Activated CD4-positive, alpha-beta T cell treated with anti-CD3 and anti-CD28 coated beads, Interleukin-2, amount 10 ng/mL, durations not matched to agents 24 days and 14 days (primary cell): ENCODE measurements around the gene MLXIP. TPM values are rescaled to one million over a fixed set of nuclear protein-coding genes. Genes with fewer than 3 reads are reported as not detected.
"Not testable (repeated sequence)": the region's sequence is repeated elsewhere in the genome, so short reads cannot be mapped to it uniquely, and the experiment has no call there.

ENCODE experiments used
- DNase-seq: peaks from one replicate; pipeline ENCODE4 v3.0.0; 2022
- H3K27ac Mint-ChIP-seq: one replicate; pipeline ENCODE4 v1.8.0; 2022; ENCODE audit warnings: mild to moderate bottlenecking, mixed read lengths
- H3K27me3 Mint-ChIP-seq: one replicate; pipeline ENCODE4 v1.8.0; 2022; ENCODE audit warnings: mixed read lengths
- H3K36me3 Mint-ChIP-seq: one replicate; pipeline ENCODE4 v1.8.0; 2022; ENCODE audit warnings: low read depth, mild to moderate bottlenecking, mixed read lengths
- H3K4me1 Mint-ChIP-seq: one replicate; pipeline ENCODE4 v1.8.0; 2021; ENCODE audit warnings: mixed read lengths
- H3K4me3 Mint-ChIP-seq: one replicate; pipeline ENCODE4 v1.8.0; 2022; ENCODE audit warnings: mild to moderate bottlenecking, moderate library complexity, mixed read lengths
- H3K9me3 Mint-ChIP-seq: one replicate; pipeline ENCODE4 v1.8.0; 2021; ENCODE audit warnings: mixed read lengths
- intact Hi-C: fragments of 100-400 bp; cut with micrococcal nuclease; formaldehyde crosslinking; loops from one replicate; pipeline ENCODE4 v1.15.1; 2023
- total RNA-seq: library from RNA; stranded (reverse); gene quantifications from 2 replicates; pipeline ENCODE4 v1.2.3, GENCODE V29; 2022

The MLXIP gene
- total RNA-seq, 1 donor from 2014 or later: 47.6 TPM

DNA sequence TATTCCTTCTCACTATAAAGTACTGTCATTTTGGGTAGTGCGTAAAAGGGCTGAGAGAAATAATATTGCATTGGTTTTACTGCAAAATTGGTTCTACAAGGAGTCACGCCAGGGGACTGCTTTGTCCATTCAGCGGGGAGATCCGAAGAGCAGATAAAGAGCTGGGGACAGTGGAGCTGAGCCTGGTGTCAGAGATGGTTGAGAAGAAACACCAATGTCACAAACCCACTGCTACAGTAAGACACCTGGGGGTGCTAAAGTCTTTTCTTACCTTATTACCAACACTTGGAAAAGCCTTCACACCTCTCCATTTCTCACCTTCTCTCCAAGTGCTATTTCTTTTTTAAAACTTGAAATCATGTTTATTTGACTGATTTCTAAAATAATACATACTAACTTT lies 81.3 kb downstream of the MLXIP start:
- DNase-seq: no peak
- Mint-ChIP-seq H3K4me1 (peaks cover 6% of the 10 kb centered on the region), H3K27me3 (peaks cover 2% of the 10 kb centered on the region), H3K9me3 (no peaks in the 10 kb centered on the region), H3K4me3 (no peak overlapping the region), H3K36me3 (no peaks in the 10 kb centered on the region), H3K27ac (no peak overlapping the region)
- intact Hi-C loops: loop anchor here (1.0 kb wide), 1 partner anchor 31 kb away; no protein-coding TSS in a partner anchor

- Mint-ChIP-seq H3K4me1 (peaks cover 6% of the 10 kb centered on the region), H3K4me3 (no peak overlapping the region), H3K27ac (no peak overlapping the region), H3K9me3 (no peaks in the 10 kb centered on the region), H3K27me3 (peaks cover 2% of the 10 kb centered on the region), H3K36me3 (no peaks in the 10 kb centered on the region)
- intact Hi-C loops: loop anchor here (1.0 kb wide), 1 partner anchor 31 kb away; no protein-coding TSS in a partner anchor
- no peak for DNase-seq
Observed at GRCh38 chr12:122160761-122161160, 82.2 kb downstream of the MLXIP start.

- Mint-ChIP-seq H3K27me3 (peaks cover 2% of the 10 kb centered on the region), H3K9me3 (no peaks in the 10 kb centered on the region), H3K4me3 (no peak overlapping the region), H3K27ac (no peak overlapping the region), H3K4me1 (peaks cover 7% of the 10 kb centered on the region), H3K36me3 (no peaks in the 10 kb centered on the region)
- intact Hi-C loops: no loop called here
- no peak for DNase-seq
Observed at GRCh38 chr12:122161682-122162081, 83.1 kb downstream of the MLXIP start.

- intact Hi-C loops: no loop called here
- Mint-ChIP-seq H3K4me1 (peaks cover 15% of the 10 kb centered on the region), H3K27me3 (peaks cover 5% of the 10 kb centered on the region), H3K9me3 (no peaks in the 10 kb centered on the region), H3K27ac (no peak overlapping the region), H3K4me3 (no peak overlapping the region), H3K36me3 (no peaks in the 10 kb centered on the region)
- no peak for DNase-seq
Observed at GRCh38 chr12:122162976-122163375, 84.4 kb downstream of the MLXIP start.

GRCh38 chr12:122166422-122167349 lies 88.1 kb downstream of the MLXIP start:
- H3K27ac Mint-ChIP-seq: peak overlapping the region; percentile 34
- H3K36me3 Mint-ChIP-seq: no peaks in the 10 kb centered on the region
- peak; percentile 75 for DNase-seq
- no peaks in the 10 kb centered on the region for H3K9me3 Mint-ChIP-seq
- peaks cover 15% of the 10 kb centered on the region for H3K4me1 Mint-ChIP-seq
- intact Hi-C loops: loop anchor here (2.0 kb wide), 1 partner anchor 16 kb away; the partner anchor contains the start of gene LRRC43
- no peak overlapping the region for H3K4me3 Mint-ChIP-seq
- peaks cover 5% of the 10 kb centered on the region for H3K27me3 Mint-ChIP-seq

DNA sequence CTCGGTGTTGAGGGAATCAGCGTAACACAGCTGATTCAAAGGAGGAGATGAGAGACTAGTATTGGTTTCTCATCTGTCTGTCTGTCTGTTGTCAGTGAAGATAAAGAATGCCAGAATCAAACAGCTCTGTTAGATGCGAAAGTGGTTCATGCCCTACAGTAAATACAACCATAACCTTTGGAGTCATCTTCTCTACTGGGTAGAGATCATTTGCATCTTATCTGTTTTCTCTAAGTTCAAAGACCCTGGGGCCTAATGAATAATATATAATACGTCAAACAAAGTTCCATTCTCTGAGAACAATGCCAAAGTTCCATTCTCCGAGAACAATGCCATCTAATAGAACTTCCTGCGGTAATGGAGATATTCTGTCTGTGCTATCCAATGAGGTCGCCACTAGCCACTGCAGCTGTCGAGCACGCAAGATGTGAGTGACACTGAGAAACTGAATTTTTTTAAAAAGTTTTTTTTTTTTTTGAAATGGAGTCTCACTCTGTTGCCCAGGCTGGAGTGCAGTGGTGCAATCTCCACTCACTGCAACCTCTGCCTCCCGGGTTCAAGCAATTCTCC lies 88.9 kb downstream of the MLXIP start:
- Mint-ChIP-seq H3K36me3 (no peaks in the 10 kb centered on the region), H3K9me3 (no peaks in the 10 kb centered on the region), H3K27ac (peak overlapping the region; percentile 34), H3K27me3 (peaks cover 7% of the 10 kb centered on the region), H3K4me3 (no peak overlapping the region), H3K4me1 (peaks cover 11% of the 10 kb centered on the region)
- no peak for DNase-seq
- intact Hi-C loops: loop anchor here (2.0 kb wide), 1 partner anchor 15 kb away; the partner anchor contains the start of gene LRRC43

GRCh38 chr12:122168492-122168891 lies 89.9 kb downstream of the MLXIP start:
- H3K27ac Mint-ChIP-seq: no peak overlapping the region
- H3K4me1 Mint-ChIP-seq: peaks cover 9% of the 10 kb centered on the region
- no peak overlapping the region for H3K4me3 Mint-ChIP-seq
- no peak for DNase-seq
- intact Hi-C loops: no loop called here
- H3K9me3 Mint-ChIP-seq: no peaks in the 10 kb centered on the region
- H3K27me3 Mint-ChIP-seq: peaks cover 7% of the 10 kb centered on the region
- H3K36me3 Mint-ChIP-seq: no peaks in the 10 kb centered on the region

DNA sequence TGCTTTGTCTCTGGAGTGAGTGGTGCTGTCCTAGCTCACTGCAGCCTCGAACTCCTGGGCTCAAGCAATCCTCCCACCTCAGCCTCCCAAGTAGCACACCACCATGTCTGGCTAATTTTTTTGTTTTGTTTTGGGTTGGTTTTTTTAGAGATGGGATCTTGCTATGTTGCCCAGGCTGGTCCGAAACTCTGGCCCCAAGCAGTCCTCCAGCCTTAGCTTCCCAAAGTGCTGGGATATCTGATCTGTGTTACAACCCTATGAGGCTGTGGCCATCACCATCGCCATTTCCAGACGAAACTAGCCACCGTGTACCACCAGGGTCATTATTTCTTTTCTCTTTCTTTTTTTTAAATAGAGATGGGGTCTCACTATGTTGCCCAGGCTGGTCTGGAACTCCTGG lies 92.8 kb downstream of the MLXIP start:
- Mint-ChIP-seq H3K27ac (no peak overlapping the region), H3K4me3 (no peak overlapping the region), H3K9me3 (no peaks in the 10 kb centered on the region), H3K4me1 (peaks cover 9% of the 10 kb centered on the region), H3K27me3 (peaks cover 7% of the 10 kb centered on the region), H3K36me3 (no peaks in the 10 kb centered on the region)
- no peak for DNase-seq
- intact Hi-C loops: no loop called here

DNA sequence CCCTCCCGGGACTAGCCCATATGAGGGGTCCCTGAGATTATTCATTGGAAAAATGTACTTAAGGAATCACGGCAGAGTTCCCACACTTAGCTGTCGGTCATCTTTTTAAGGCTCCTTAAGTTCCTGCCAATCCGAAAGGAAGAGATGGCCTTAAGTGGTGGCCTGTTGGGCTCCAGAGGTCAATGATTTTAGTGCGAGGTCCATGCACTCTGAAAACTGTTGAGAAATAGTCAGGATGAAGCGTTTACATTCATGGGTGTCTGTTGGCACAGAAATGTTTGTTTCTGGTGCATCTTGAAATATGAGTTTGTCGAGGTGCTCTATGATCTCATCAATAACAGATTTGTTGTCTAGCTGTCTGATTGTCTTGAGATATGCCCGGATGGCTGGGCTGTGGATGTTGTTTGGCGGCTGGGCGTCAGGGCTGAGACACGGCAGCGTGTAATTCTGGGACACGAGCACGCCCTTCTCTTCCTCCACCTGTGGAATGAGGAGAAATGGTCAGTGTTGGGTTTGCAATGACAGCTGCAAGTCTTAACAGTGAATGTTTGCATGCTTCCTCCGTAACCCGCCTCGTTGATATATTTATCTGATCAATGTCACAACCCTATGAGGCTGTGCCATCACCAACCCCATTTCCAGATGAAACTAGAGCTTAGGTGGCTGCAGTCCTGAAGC lies 93.8 kb downstream of the MLXIP start:
- DNase-seq: no peak
- H3K36me3 Mint-ChIP-seq: no peaks in the 10 kb centered on the region
- H3K27me3 Mint-ChIP-seq: peaks cover 5% of the 10 kb centered on the region
- intact Hi-C loops: no loop called here
- no peaks in the 10 kb centered on the region for H3K9me3 Mint-ChIP-seq
- no peak overlapping the region for H3K27ac Mint-ChIP-seq
- H3K4me3 Mint-ChIP-seq: no peak overlapping the region
- H3K4me1 Mint-ChIP-seq: peaks cover under 1% of the 10 kb centered on the region

- H3K4me3 Mint-ChIP-seq: no peak within 1 kb of the TSS
- H3K27ac Mint-ChIP-seq: no peak within 1 kb of the TSS
- no peaks in the 10 kb centered on the region for H3K36me3 Mint-ChIP-seq
- H3K27me3 Mint-ChIP-seq: peaks cover 6% of the 10 kb centered on the region
- intact Hi-C loops: no loop called here
- H3K9me3 Mint-ChIP-seq: no peaks in the 10 kb centered on the region
- DNase-seq: no peak
- H3K4me1 Mint-ChIP-seq: no peaks in the 10 kb centered on the region
Observed at GRCh38 chr12:122174155-122174845, 95.7 kb downstream of the MLXIP start, which contains the start of gene IL31. TSS of gene IL31 (minus strand) at chr12:122174221. CDS start at chr12:122174172, 49 bp downstream.

DNA sequence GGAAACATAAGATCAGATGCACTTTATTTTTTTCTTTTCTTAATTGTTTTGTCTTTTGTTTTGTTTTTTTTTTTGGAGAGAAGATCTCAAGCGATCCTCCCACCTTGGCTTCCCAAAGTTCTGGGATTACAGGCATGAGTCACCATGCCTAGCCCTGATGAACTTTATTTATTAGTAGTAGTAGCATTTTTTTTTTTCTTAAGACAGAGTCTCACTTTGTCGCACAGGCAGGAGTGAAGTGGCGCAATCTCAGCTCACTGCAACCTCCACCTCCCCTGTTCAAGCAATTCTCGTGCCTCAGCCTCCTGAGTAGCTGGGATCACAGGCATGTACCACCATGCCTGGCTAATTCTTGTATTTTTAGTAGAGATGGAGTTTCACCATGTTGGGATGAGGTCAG lies 97.9 kb downstream of the MLXIP start:
- not testable (repeated sequence) for DNase-seq

DNA sequence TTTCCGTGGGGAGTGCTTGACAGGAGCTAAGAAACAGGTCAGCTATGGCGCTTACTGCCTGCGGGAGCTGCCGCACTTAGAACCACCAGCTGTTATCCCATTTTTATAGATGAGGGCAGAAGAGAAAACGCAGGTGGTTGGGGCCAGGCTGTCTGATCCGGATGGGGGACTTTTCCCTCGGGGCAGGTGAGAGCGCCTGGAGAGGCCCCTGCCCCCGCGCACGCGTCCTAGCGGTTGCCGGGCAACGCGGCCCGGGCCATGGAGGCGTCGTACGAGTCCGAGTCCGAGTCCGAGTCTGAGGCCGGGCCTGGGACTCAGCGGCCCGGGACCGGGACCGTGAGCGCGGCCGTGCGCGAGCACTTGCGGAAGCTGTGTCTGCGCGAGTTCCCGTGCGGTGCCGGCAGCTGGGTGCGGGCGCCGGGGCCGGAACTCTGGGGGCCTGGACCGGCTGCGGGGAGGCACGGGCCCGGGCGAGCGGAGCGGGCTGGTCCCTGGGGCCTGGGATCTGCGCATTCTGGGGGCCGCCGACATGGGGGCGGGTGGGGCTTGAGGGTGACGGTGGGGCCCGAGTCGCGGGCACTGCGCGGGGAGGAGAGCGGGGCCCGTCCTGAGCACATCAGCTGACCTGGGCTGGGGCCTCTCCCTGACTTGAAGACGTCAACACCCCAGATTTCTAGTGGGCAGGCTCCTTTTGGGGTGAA lies 104.5 kb downstream of the MLXIP start, which contains the start of gene LRRC43:
LRRC43 (plus strand) TSS at position 237 of the 701 bp plus-strand sequence; CDS start at position 259, 22 bp downstream.
- H3K9me3 Mint-ChIP-seq: no peaks in the 10 kb centered on the region
- intact Hi-C loops: loop anchor here (2.0 kb wide), 1 partner anchor 16 kb away; no protein-coding TSS in a partner anchor
- H3K27me3 Mint-ChIP-seq: peaks cover 25% of the 10 kb centered on the region
- peaks cover 10% of the 10 kb centered on the region for H3K4me1 Mint-ChIP-seq
- H3K4me3 Mint-ChIP-seq: peak within 1 kb of the TSS; percentile 82
- DNase-seq: peak; percentile 82
- no peak within 1 kb of the TSS for H3K27ac Mint-ChIP-seq
- H3K36me3 Mint-ChIP-seq: no peaks in the 10 kb centered on the region

More for the DNA sequence above, 97.9 kb downstream of the MLXIP start:
- H3K27ac Mint-ChIP-seq, intact Hi-C loops, H3K4me1 Mint-ChIP-seq, H3K36me3 Mint-ChIP-seq, H3K9me3 Mint-ChIP-seq, H3K4me3 Mint-ChIP-seq, H3K27me3 Mint-ChIP-seq: not testable (repeated sequence)

- Mint-ChIP-seq H3K9me3 (no peaks in the 10 kb centered on the region), H3K4me3 (peak overlapping the region; percentile 51), H3K36me3 (no peaks in the 10 kb centered on the region), H3K27me3 (peaks cover 25% of the 10 kb centered on the region), H3K4me1 (peaks cover 10% of the 10 kb centered on the region), H3K27ac (no peak overlapping the region)
- intact Hi-C loops: loop anchor here (2.0 kb wide), 1 partner anchor 17 kb away; no protein-coding TSS in a partner anchor
- DNase-seq: no peak
Observed at GRCh38 chr12:122183588-122183940, 105.0 kb downstream of the MLXIP start.
